H1 (cell line): ENCODE measurements around the gene RAD54L. TPM values are rescaled to one million over a fixed set of nuclear protein-coding genes. Genes with fewer than 3 reads are reported as not detected.

Experiments used
- CTCF ChIA-PET: fragments of 300-600 bp; sonication (Branson Sonifier 250); formaldehyde crosslinking; loops from one replicate; lab custom pipeline; 2021; ENCODE audit not compliant: partially characterized antibody; lab: Charles Lee
- POLR2A ChIA-PET: fragments of 300-600 bp; sonication (Branson Sonifier 250); formaldehyde crosslinking; loops from one replicate; lab custom pipeline; 2021; ENCODE audit warnings: inconsistent platforms; ENCODE audit not compliant: partially characterized antibody; lab: Charles Lee
- DNase-seq, 2 experiments: peaks; one replicate each; pipeline versions ENCODE4 v3.0.0 to v3.0.0-alpha.2; 2010 to 2022; ENCODE audit warnings: low spot score in 2 of 2, low read depth in 1 of 2, mixed read lengths in 1 of 2
- FAIRE-seq: peaks from 2 replicates; lab custom pipeline; 2011; peaks lifted over from hg19 to GRCh38; lab: Jason Lieb, UNC
- H2AFZ ChIP-seq: 2 replicates; pipeline ENCODE4 v1.8.1; 2012; ENCODE audit warnings: low read length, inconsistent platforms
- H2AK5ac ChIP-seq: 2 replicates; pipeline ENCODE4 v1.6.1; 2013; ENCODE audit warnings: low read depth, low read length
- H2BK120ac ChIP-seq: replicated peaks from 2 replicates; pipeline ENCODE3; 2013; ENCODE audit warnings: low read depth, low read length, inconsistent platforms
- H2BK12ac ChIP-seq: 2 replicates; pipeline ENCODE4 v1.6.1; 2013; ENCODE audit warnings: low read depth, low read length
- H2BK15ac ChIP-seq: 2 replicates; pipeline ENCODE4 v1.6.1; 2013; ENCODE audit warnings: low read length
- H2BK20ac ChIP-seq: 2 replicates; pipeline ENCODE4 v1.6.1; 2013; ENCODE audit warnings: low read length
- H2BK5ac ChIP-seq: 2 replicates; pipeline ENCODE4 v1.6.1; 2013; ENCODE audit warnings: low read depth, low read length
- H3K14ac ChIP-seq: 2 replicates; pipeline ENCODE4 v1.6.1; 2013; ENCODE audit warnings: inconsistent platforms; ENCODE audit not compliant: insufficient read length
- H3K18ac ChIP-seq: 2 replicates; pipeline ENCODE4 v1.6.1; 2013; ENCODE audit warnings: low read length; ENCODE audit errors: extremely low read depth
- H3K23ac ChIP-seq: 2 replicates; pipeline ENCODE4 v1.6.1; 2013; ENCODE audit warnings: inconsistent platforms; ENCODE audit not compliant: insufficient read length
- H3K23me2 ChIP-seq: 2 replicates; pipeline ENCODE4 v1.6.1; 2013; ENCODE audit warnings: low read depth, low read length
- H3K27ac ChIP-seq: 2 replicates; pipeline ENCODE4 v1.6.1; 2011; ENCODE audit warnings: low read depth, low read length, inconsistent platforms
- H3K27me3 ChIP-seq, 4 experiments: replicated peaks in 1 of 4; 1 replicate in 1 of 4; 2 replicates in 3 of 4; pipeline versions ENCODE4 v1.6.1 to v1.8.1; 2011 to 2013; ENCODE audit warnings: low read length in 3 of 4, mild to moderate bottlenecking in 3 of 4, inconsistent platforms in 2 of 4, mixed read lengths in 2 of 4, moderate library complexity in 1 of 4; ENCODE audit not compliant: control insufficient read depth in 3 of 4, insufficient read depth in 3 of 4; ENCODE audit errors: extremely low read depth in 1 of 4
- H3K36me3 ChIP-seq, 4 experiments: 2 replicates each; pipeline versions ENCODE4 v1.6.1 to v1.8.1; 2011 to 2013; ENCODE audit warnings: mild to moderate bottlenecking in 4 of 4, low read length in 3 of 4, moderate library complexity in 2 of 4, control low read depth in 1 of 4, inconsistent platforms in 1 of 4; ENCODE audit not compliant: insufficient read depth in 4 of 4, control insufficient read depth in 2 of 4
- H3K4ac ChIP-seq: replicated peaks from 2 replicates; pipeline ENCODE3; 2013; ENCODE audit warnings: low read length, low read depth, mixed read lengths, inconsistent platforms; ENCODE audit not compliant: insufficient read length
- H3K4me1 ChIP-seq, 4 experiments: replicated peaks in 1 of 4; 1 replicate in 1 of 4; 2 replicates in 3 of 4; pipeline versions ENCODE4 v1.6.1 to v1.8.1; 2011 to 2013; ENCODE audit warnings: low read length in 3 of 4, inconsistent platforms in 2 of 4, mixed read lengths in 1 of 4; ENCODE audit not compliant: insufficient read depth in 4 of 4, control insufficient read depth in 3 of 4
- H3K4me2 ChIP-seq, 2 experiments: 2 replicates each; pipeline versions ENCODE4 v1.6.1 to v1.8.1; 2011 to 2013; ENCODE audit warnings: low read depth in 2 of 2, low read length in 2 of 2, control low read depth in 1 of 2, inconsistent platforms in 1 of 2, mild to moderate bottlenecking in 1 of 2; ENCODE audit not compliant: insufficient read depth in 1 of 2
- H3K4me3 ChIP-seq, 4 experiments: fragments of 200-600, 300-600 bp in 1 of 4; sonication (generic), shearing (Covaris generic), sonication (Bioruptor Twin) in 1 of 4; 2 replicates each; pipeline versions ENCODE4 v1.5.1 to v1.8.1; 2011 to 2016; ENCODE audit warnings: low read length in 4 of 4, low read depth in 3 of 4, control low read depth in 2 of 4, inconsistent platforms in 2 of 4, mild to moderate bottlenecking in 2 of 4, mixed read lengths in 1 of 4, moderate library complexity in 1 of 4; ENCODE audit not compliant: insufficient read depth in 2 of 4; ENCODE audit errors: extremely low read depth in 1 of 4
- H3K56ac ChIP-seq: replicated peaks from 2 replicates; pipeline ENCODE3; 2013; ENCODE audit warnings: low read depth, mild to moderate bottlenecking, mixed read lengths, low read length, inconsistent platforms; ENCODE audit not compliant: insufficient read length
- H3K79me1 ChIP-seq: 2 replicates; pipeline ENCODE4 v1.6.1; 2013; ENCODE audit warnings: low read depth, low read length, control low read depth
- H3K79me2 ChIP-seq, 2 experiments: 2 replicates each; pipeline versions ENCODE4 v1.6.1 to v1.8.1; 2012 to 2013; ENCODE audit warnings: low read length in 2 of 2, mild to moderate bottlenecking in 2 of 2, inconsistent platforms in 1 of 2; ENCODE audit not compliant: insufficient read depth in 2 of 2, control insufficient read depth in 1 of 2
- H3K9ac ChIP-seq, 4 experiments: replicated peaks in 1 of 4; 1 replicate in 1 of 4; 2 replicates in 3 of 4; pipeline versions ENCODE4 v1.6.1 to v1.8.1; 2011 to 2013; ENCODE audit warnings: low read depth in 3 of 4, low read length in 3 of 4, control low read depth in 2 of 4, mild to moderate bottlenecking in 2 of 4, moderate library complexity in 2 of 4, inconsistent platforms in 1 of 4; ENCODE audit errors: extremely low read depth in 1 of 4
- H3K9me3 ChIP-seq, 2 experiments: 2 replicates each; pipeline versions ENCODE4 v1.6.1 to v1.8.1; 2012 to 2013; ENCODE audit warnings: mild to moderate bottlenecking in 2 of 2, moderate library complexity in 2 of 2, control low read depth in 1 of 2, inconsistent platforms in 1 of 2, low read depth in 1 of 2, low read length in 1 of 2, mixed read lengths in 1 of 2; ENCODE audit not compliant: insufficient read depth in 2 of 2
- H4K20me1 ChIP-seq, 2 experiments: replicated peaks in 1 of 2; 2 replicates each; pipeline versions ENCODE3 to v1.8.1; 2011 to 2013; ENCODE audit warnings: inconsistent platforms in 2 of 2, low read length in 2 of 2, mild to moderate bottlenecking in 1 of 2; ENCODE audit not compliant: insufficient read depth in 2 of 2, control insufficient read depth in 1 of 2
- H4K5ac ChIP-seq: 2 replicates; pipeline ENCODE4 v1.6.1; 2013; ENCODE audit warnings: low read length, low read depth, mixed read lengths, inconsistent platforms; ENCODE audit not compliant: insufficient read length
- H4K8ac ChIP-seq: 2 replicates; pipeline ENCODE4 v1.8.0; 2013; ENCODE audit warnings: mild to moderate bottlenecking, moderate library complexity, low read length, inconsistent platforms; ENCODE audit not compliant: insufficient read depth; ENCODE audit errors: extremely low read depth
- H4K91ac ChIP-seq: replicated peaks from 2 replicates; pipeline ENCODE3; 2013; ENCODE audit warnings: low read length, mixed read lengths, inconsistent platforms; ENCODE audit not compliant: insufficient read length
- KDM5A ChIP-seq: fragments of 200-600 bp; IDR thresholded peaks from 2 replicates; pipeline ENCODE4 v1.7.1; 2012; ENCODE audit warnings: mild to moderate bottlenecking, low read length, inconsistent platforms, mixed read lengths
- SP2 ChIP-seq: IDR thresholded peaks from 2 replicates; pipeline ENCODE4 v1.6.1; 2012; ENCODE audit warnings: mild to moderate bottlenecking, low read length, inconsistent platforms
- WGBS, 2 experiments: shearing (Covaris generic) in 1 of 2; methylation state at CpG; one replicate each; pipeline versions ENCODE4 v1.1.6 to v1.1.7; 2013 to 2015; ENCODE audit warnings: low lambda C conversion rate in 2 of 2, mixed read lengths in 2 of 2, inconsistent platforms in 1 of 2, low coverage in 1 of 2, missing lambda C conversion rate in 1 of 2; ENCODE audit not compliant: insufficient replicate concordance in 2 of 2, insufficient coverage in 1 of 2, insufficient read length in 1 of 2; ENCODE audit errors: extremely low coverage in 1 of 2, missing lambda C conversion rate in 1 of 2; 5-methylcytosine and 5-hydroxymethylcytosine counted together
- polyA plus RNA-seq, 7 experiments: library from polyadenylated mRNA; depleted of rRNA in 3 of 7; stranded (reverse) in 5 of 7; unstranded in 2 of 7; fragments of >200 nt in 5 of 7; fragments of 200-250 nt in 2 of 7; gene quantifications; 1 replicate in 5 of 7; 2 replicates in 1 of 7; 4 replicates in 1 of 7; pipeline versions ENCODE4 v1.2.1 to v1.2.3, GENCODE V29; 2011 to 2013; ENCODE audit warnings: missing spikeins in 2 of 7, mixed read lengths in 2 of 7
- total RNA-seq: library from RNA; stranded (reverse); fragmentation: NEBNext Ultra II Directional; extraction: Animal tissue kit (Norgen Biotek cat#: 25700); gene quantifications from 2 replicates; pipeline ENCODE4 v1.2.1, GENCODE V29; 2021

RAD54L gene
- total and polyA plus RNA-seq, 2 of the 8 experiments (the other 6 are each of a cell fraction or from before 2014, with no cell fraction given) = 43.5 to 50.3 TPM

DNA sequence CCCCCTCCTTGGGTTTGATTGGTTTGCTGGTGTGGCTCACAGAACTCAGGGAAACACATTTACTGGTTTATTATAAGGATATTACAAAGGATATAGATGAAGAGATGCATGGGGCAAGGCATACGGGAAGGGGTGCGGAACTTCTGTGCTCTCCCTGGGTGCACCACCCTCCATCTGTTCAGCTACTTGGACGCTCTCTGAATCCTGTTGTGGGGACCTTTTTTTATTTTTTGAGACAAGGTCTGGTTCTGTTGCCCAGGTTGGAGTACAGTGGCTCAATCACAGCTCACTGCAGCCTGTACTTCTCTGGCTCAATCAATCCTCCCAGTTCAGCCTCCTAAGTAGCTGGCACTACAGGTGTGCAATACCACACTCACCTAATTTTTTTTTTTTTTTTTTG, 37.0 kb upstream of the RAD54L start:
- CTCF ChIA-PET = interaction anchor here (1.2 to 4.5 kb wide), 3 partner anchors 11 to 13 kb away, joined by 5 to 21 read pairs (median 15); no protein-coding TSS in a partner anchor
- H3K23me2 ChIP-seq = no peaks in the 10 kb centered on the region; the same call in 1 of the 2 replicates
- H3K23ac ChIP-seq = no peak overlapping the region
- H3K14ac ChIP-seq = no peak overlapping the region
- no peaks in the 10 kb centered on the region for H4K20me1 ChIP-seq
- H3K36me3 ChIP-seq = no peaks in the 10 kb centered on the region; a peak in 1 of 8 replicates
- FAIRE-seq (no peak), DNase-seq (no peak)
- TF ChIP-seq KDM5A (no peak), SP2 (no peak)
- H4K8ac ChIP-seq = no peak overlapping the region
- H3K79me2 ChIP-seq = no peaks in the 10 kb centered on the region; a peak in 1 of 4 replicates
- no peak overlapping the region for H2AK5ac ChIP-seq
- no peak overlapping the region for H3K4me2 ChIP-seq
- POLR2A ChIA-PET = no interaction called here
- H4K5ac ChIP-seq = no peak overlapping the region
- no peak overlapping the region for H2BK12ac ChIP-seq
- H3K27me3 ChIP-seq = no peaks in the 10 kb centered on the region
- no peak overlapping the region for H2BK5ac ChIP-seq
- no peak overlapping the region for H3K27ac ChIP-seq
- H3K4me3 ChIP-seq = no peak overlapping the region
- H3K79me1 ChIP-seq = no peaks in the 10 kb centered on the region
- H3K18ac ChIP-seq = no peak overlapping the region
- no peak overlapping the region for H3K56ac ChIP-seq
- H3K4me1 ChIP-seq = no peaks in the 10 kb centered on the region
- 93% methylated on average over 3 of the region's 3 CpGs; no CpG with 5 or more reads in 1 of the 2 experiments for WGBS, 2 experiments
- H2BK20ac ChIP-seq = no peak overlapping the region
- no peak overlapping the region for H2BK15ac ChIP-seq
- H2AFZ ChIP-seq = no peak overlapping the region
- H2BK120ac ChIP-seq = no peak overlapping the region
- no peak overlapping the region for H3K4ac ChIP-seq
- no peak overlapping the region for H3K9ac ChIP-seq
- H4K91ac ChIP-seq = no peak overlapping the region
- H3K9me3 ChIP-seq = no peaks in the 10 kb centered on the region
